NCI-H2107 treated with DMSO at 0.1 percent for 48 hours (cell line): ENCODE data around the gene ERN1.

ENCODE experiments used
- DNase-seq: peaks from one replicate; lab custom pipeline; 2025; ENCODE audit not compliant: unreplicated experiment; lab: John Stamatoyannopoulos, UW

ERN1 gene

GRCh38 chr17:64085650-64086005 lies 44.3 kb downstream of the ERN1 start:
- no peak for DNase-seq

DNA sequence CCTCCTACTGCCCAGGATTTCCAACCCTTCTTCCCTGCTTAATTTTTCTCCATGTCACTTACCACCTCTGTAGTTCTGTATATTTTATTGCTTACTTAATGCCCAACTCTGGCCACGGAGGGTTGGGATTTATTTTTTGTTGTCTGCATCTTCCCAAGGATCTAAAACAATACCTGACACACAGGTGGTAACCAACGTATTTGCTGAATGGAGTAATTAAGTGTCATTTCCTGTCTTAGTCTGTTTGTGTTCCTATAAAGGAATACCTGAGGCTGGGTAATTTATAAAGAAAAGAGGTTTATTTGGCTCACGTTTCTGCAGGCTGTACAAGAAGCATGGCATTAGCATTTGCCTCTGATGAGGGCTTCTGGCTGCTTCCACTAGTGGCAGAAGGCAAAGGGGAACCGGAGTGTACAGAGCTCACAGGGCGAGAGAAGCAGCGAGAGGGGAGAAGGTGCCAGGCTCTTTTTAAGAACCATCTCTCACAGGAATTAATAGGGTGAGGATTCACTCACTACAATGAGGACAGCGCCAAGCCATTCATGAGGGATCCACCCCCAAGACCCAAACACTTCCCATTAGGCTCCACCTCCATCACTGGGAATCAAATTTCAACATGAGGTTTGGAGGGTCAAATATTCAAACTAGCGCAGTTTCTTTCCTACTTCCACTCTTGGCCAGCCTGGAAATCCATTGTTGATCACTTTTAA lies 44.8 kb downstream of the ERN1 start:
- no peak for DNase-seq

- no peak for DNase-seq
Observed at GRCh38 chr17:64084086-64084939, 45.6 kb downstream of the ERN1 start.

DNA sequence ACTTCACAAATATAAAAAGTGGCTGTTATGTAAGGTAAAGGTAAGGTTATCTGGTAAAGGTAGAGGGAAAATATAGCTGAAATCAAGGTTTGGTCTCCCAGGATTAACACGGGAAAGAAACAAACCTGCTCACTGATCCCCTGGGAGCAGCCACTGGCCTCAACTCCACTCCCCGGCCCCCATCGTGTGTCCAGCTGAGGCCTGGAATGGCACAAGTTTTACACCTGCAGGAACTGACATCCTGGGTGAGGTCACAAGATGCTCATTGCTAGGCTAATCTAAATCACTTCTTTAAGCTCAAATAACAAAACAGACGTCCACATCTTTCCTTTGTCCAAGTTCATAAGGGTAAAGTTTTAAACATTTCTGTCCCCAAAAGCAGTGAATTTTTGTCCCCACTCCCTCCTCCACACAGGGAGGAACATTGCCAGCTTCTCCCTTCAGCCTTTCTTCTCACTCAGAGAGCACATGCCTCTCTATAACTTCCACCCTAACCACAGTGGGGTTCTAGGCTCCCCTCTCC lies 46.3 kb downstream of the ERN1 start:
- DNase-seq: no peak

GRCh38 chr17:64083093-64083492 lies 46.9 kb downstream of the ERN1 start:
- DNase-seq: no peak

GRCh38 chr17:64081802-64082799 lies 47.8 kb downstream of the ERN1 start:
- DNase-seq: peak; percentile 98

- no peak for DNase-seq
Observed at GRCh38 chr17:64080174-64080618, 49.7 kb downstream of the ERN1 start.

DNA sequence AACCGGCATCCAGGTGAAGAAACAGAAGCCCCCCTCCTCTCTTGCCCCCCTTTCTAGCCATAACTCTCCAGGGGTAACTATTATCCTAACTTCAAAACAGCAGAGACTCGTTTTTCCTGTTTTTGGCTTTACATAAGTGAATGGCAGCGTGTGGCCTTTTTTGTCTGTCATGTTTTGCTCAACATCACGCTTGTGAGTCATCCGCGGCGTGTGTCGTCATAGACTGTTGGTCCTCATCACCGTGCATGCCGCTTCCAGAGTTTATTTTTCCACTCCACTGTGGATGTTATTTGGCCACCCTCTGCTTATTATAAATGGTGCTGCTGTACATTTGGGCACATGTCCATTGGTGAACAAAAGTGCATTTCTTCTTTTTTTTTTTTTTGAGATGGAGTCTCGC lies 52.6 kb downstream of the ERN1 start:
- no peak for DNase-seq

DNA sequence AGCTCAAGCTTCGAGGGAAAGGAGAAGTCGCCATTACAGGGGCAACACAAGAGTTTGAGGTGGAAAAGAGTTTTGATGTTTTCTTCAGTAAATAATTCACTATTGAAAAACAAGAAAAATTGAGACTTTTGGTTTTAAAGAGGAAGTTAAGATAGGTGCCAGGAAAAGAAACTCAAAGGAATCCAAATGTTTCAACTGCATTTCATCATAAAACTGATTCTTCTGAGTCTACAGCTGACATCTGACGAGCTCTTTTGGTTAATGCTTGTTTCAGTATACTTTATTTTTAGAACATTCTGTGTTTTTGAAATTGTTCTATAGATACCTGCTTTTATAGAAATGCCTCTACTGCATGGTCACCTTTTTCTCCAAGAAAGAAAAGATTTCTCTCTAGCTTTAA lies 54.0 kb downstream of the ERN1 start:
- DNase-seq: no peak

DNA sequence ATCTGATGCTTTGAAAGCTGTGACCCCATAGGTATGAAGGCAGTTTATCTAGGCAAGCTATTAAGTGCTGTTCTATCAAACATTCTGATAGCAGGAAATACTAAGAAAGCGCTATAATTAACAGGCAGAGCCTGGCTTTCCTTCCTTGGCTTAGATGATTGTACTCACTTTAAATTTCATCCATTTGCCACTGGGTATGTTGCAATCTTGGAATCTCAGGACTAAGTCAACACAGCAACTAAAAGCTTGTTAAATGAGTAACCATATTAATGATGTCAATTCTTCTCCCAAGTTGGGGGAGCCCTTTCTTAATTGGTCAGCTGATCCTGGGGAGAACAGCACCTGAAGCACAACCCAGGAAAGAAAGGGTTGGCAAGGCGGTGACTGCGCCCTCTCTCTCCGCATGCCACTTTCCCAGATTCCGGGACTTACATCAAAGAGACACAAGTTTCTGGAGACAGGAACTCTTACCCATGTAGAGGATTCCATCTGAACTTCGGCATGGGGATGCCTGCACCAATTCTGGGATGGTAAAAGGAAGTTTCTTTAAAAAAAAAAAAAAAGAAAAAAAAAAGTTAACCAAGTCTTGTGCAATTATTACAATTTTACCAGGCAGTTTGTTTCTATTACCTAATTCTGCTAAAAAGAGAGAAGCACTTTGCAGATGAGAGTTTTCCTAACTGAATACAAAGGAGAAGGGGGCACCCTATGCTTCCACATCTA lies 55.1 kb downstream of the ERN1 start:
- no peak for DNase-seq

GRCh38 chr17:64073771-64074703 lies 55.9 kb downstream of the ERN1 start:
- DNase-seq: peak; percentile 56

DNA sequence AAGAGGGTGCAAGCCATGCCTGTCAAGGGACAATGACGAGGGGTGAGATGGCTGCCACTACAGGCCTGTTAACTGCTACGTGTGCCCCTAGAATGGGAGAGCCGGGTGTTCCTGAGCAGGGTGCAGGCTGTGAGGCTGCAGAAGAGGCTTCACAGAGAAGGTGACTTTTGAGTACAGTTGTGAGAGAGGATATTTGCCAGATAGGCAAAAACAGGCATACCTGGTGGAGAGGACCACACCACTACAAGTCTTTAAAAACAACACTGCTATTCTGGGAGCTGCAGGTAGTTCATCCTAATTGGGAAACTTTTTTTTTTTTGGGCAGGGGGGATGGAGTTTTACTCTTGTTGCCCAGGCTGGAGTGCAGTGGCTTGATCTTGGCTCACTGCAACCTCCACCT lies 58.8 kb downstream of the ERN1 start:
- DNase-seq: no peak

- no peak for DNase-seq
Observed at GRCh38 chr17:64070213-64070612, 59.7 kb downstream of the ERN1 start.

DNA sequence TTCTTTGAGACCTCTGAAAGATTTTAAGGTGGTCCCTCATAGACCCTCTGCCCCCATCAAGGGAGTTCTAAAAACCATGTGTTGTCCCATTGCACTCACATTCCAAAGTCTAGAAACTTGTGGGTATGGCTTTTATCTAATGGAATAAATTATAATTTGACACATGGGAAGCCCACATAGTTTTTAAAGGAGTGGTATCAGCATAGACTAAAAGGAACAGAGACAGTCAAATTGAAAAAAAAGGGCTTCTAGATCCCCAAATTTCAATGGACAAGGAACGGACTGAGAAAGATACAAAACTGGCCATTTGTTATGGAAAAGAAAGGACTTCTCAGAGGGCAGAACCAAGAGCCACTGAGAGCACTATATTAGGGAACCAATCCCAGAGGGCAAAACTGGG lies 60.8 kb downstream of the ERN1 start:
- DNase-seq: no peak

- no peak for DNase-seq
Observed at GRCh38 chr17:64067657-64068056, 62.3 kb downstream of the ERN1 start.

GRCh38 chr17:64066716-64067115 lies 63.2 kb downstream of the ERN1 start:
- DNase-seq: no peak

GRCh38 chr17:64065161-64065560 lies 64.8 kb downstream of the ERN1 start:
- no peak for DNase-seq

- DNase-seq: no peak
Observed at GRCh38 chr17:64064331-64064730, 65.6 kb downstream of the ERN1 start.

DNA sequence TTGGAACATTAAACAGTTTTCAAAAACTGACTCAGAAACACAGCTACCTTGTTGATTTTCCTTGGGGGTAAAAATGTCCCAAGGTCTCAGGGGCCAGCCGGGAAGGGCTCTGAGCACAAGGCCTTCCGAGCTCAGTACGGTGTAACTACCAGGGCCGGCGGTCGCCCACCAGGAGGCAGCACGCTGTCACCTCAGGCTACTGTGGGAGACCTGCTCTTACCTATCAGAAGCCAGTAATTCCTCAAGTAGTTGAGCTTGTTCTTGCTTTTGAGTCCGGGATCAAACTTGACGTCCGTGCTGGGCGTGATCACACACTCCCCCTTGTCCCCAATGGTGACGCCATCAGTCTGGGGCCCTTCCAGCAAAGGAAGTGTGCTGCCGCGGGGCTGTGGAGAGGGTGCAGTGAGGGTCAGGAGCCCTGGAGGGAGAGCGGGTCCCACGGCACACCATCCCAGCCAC lies 66.1 kb downstream of the ERN1 start:
- DNase-seq: no peak
